ENCODE results near the gene DDX27.

The DDX27 gene

GRCh38 chr20:49278818-49279676, 59.8 kb downstream of the DDX27 start:
- no peak for DNase-seq (ENCODE audit: low spot score)

- no peak for DNase-seq (ENCODE audit: low spot score)
Observed at GRCh38 chr20:49279677-49280462, 60.7 kb downstream of the DDX27 start.

- DNase-seq (ENCODE audit: low spot score): no peak
Observed at GRCh38 chr20:49280463-49281058, 61.3 kb downstream of the DDX27 start.

GRCh38 chr20:49281059-49281912, 62.1 kb downstream of the DDX27 start:
- DNase-seq (ENCODE audit: low spot score): no peak

GRCh38 chr20:49281913-49282467, 62.8 kb downstream of the DDX27 start:
- no peak for DNase-seq (ENCODE audit: low spot score)

- DNase-seq (ENCODE audit: low spot score): no peak
Observed at GRCh38 chr20:49282584-49283171, 63.5 kb downstream of the DDX27 start.

GRCh38 chr20:49283176-49283702, 64.0 kb downstream of the DDX27 start:
- DNase-seq (ENCODE audit: low spot score): no peak

GRCh38 chr20:49283703-49284625, 64.7 kb downstream of the DDX27 start:
- no peak for DNase-seq (ENCODE audit: low spot score)

- no peak for DNase-seq (ENCODE audit: low spot score)
Observed at GRCh38 chr20:49284818-49285217, 65.6 kb downstream of the DDX27 start.

GRCh38 chr20:49285233-49285668, 66.0 kb downstream of the DDX27 start:
- DNase-seq (ENCODE audit: low spot score): no peak

- DNase-seq (ENCODE audit: low spot score): no peak
Observed at GRCh38 chr20:49285813-49286494, 66.7 kb downstream of the DDX27 start.

- no peak for DNase-seq (ENCODE audit: low spot score)
Observed at GRCh38 chr20:49286689-49287551, 67.7 kb downstream of the DDX27 start.

GRCh38 chr20:49287555-49288249, 68.5 kb downstream of the DDX27 start:
- DNase-seq (ENCODE audit: low spot score): no peak

GRCh38 chr20:49288250-49288751, 69.1 kb downstream of the DDX27 start:
- no peak for DNase-seq (ENCODE audit: low spot score)

- no peak for DNase-seq (ENCODE audit: low spot score)
Observed at GRCh38 chr20:49288784-49289696, 69.8 kb downstream of the DDX27 start.

GRCh38 chr20:49290608-49291191, 71.5 kb downstream of the DDX27 start:
- DNase-seq (ENCODE audit: low spot score): no peak
